Ovary (tissue), 9 donors: ENCODE measurements around the gene NUPR1. TPM values are rescaled to one million over a fixed set of nuclear protein-coding genes. Genes with fewer than 3 reads are reported as not detected.
"Not testable (repeated sequence)": the region's sequence is repeated elsewhere in the genome, so short reads cannot be mapped to it uniquely, and the experiment has no call there.

ENCODE experiments used
- DNase-seq, 5 donors: peaks; one replicate each; pipeline ENCODE4 v3.0.0-alpha.2; 2019 to 2020
- H3K27ac ChIP-seq, 2 donors: fragments of 200-600 bp; one replicate each; pipeline versions ENCODE4 v1.5.1 to v1.8.0; 2019 to 2022
- H3K27me3 ChIP-seq: fragments of 200-600 bp; one replicate; pipeline ENCODE4 v1.8.0; 2022
- H3K36me3 ChIP-seq: fragments of 200-600 bp; sonication (generic); one replicate; pipeline ENCODE4 v1.5.1; 2019
- H3K4me1 ChIP-seq: one replicate; pipeline ENCODE4 v1.8.1; 2013; ENCODE audit warnings: mild to moderate bottlenecking, moderate library complexity; ENCODE audit not compliant: insufficient read depth
- H3K4me3 ChIP-seq: fragments of 200-600 bp; sonication (generic); one replicate; pipeline ENCODE4 v1.5.1; 2017
- H3K9me3 ChIP-seq, 2 donors: fragments of 200-600 bp in 1 of 2; sonication (generic) in 1 of 2; one replicate each; pipeline versions ENCODE4 v1.5.1 to v1.8.1; 2013 to 2019; ENCODE audit warnings: mild to moderate bottlenecking in 1 of 2, moderate library complexity in 1 of 2
- CTCF ChIP-seq, 3 donors: fragments of 450-650 bp in 2 of 3; fragments of 200-600 bp in 1 of 3; IDR thresholded peaks; one replicate each; pipeline versions ENCODE4 v1.5.1 to v1.8.0; 2016 to 2022; ENCODE audit warnings: antibody characterized with exemption in 3 of 3, mild to moderate bottlenecking in 1 of 3
- EP300 ChIP-seq: sonication (generic); formaldehyde crosslinking; IDR thresholded peaks from one replicate; pipeline ENCODE4 v1.6.1; 2017; ENCODE audit warnings: antibody characterized with exemption
- POLR2A ChIP-seq: fragments of 450-650 bp; IDR thresholded peaks from one replicate; pipeline ENCODE4 v1.6.1; 2017; ENCODE audit warnings: antibody characterized with exemption, mild to moderate bottlenecking, moderate library complexity
- WGBS, 3 donors: extraction: QIAGEN DNeasy Blood & Tissue Kit in 1 of 3; methylation state at CpG; one replicate each; pipeline versions ENCODE4 v1.1.5 to v1.1.7; 2013 to 2017; 5-methylcytosine and 5-hydroxymethylcytosine counted together
- intact Hi-C, 4 donors: fragments of 100-400 bp; cut with DNase I; formaldehyde crosslinking; loops; one replicate each; pipeline versions ENCODE4 v1.11.0 to v1.15.1; 2022 to 2023
- polyA plus RNA-seq, 2 donors: library from polyadenylated mRNA; stranded (reverse); fragments of 200-250 nt in 1 of 2; fragments of 350-450 nt in 1 of 2; fragmentation: Illumina TruSeq in 1 of 2; extraction: RNeasy Lipid Tissue Mini Kit (QIAGEN cat#74804) in 1 of 2; gene quantifications; one replicate each; pipeline ENCODE4 v1.2.3, GENCODE V29; 2013 to 2014
- total RNA-seq, 7 donors: library from RNA; depleted of rRNA in 2 of 7; stranded (reverse); fragments of >200 nt in 2 of 7; fragmentation: NEBNext Ultra II Directional in 3 of 7; extraction: Animal tissue kit (Norgen Biotek cat#: 25700) in 3 of 7; gene quantifications; one replicate each; pipeline versions ENCODE4 v1.1.0 to v1.2.4, GENCODE V29; 2016 to 2023
- donor health status: DM: no; HTN: no; CAD: no; lungs with moderate emphysema.
- donor health status: DM: no; HTN: no; CAD: no.
- donor health status: Bipolar disorder and iron deficiency.
- donor health status: DM: yes; HTN: yes; CAD: no.
- donor health status: DM: no; HTN: no; CAD: no.
- donor health status: DM: yes; HTN: yes; CAD: no.

Gene NUPR1
- total and polyA plus RNA-seq, 9 donors, result 25.5 to 366 (median 129) TPM

GRCh38 chr16:28491970-28492474, 46.8 kb downstream of the NUPR1 start, which contains the start of gene CLN3:
Gene CLN3 (minus strand): TSS chr16:28492074. CDS start chr16:28491759, 315 bp downstream.
- H3K27me3 ChIP-seq, result no peaks in the 10 kb centered on the region
- H3K4me3 ChIP-seq, result peak within 1 kb of the TSS; percentile 99
- no peaks in the 10 kb centered on the region for H3K9me3 ChIP-seq
- no peaks in the 10 kb centered on the region for H3K36me3 ChIP-seq
- H3K27ac ChIP-seq, result peak within 1 kb of the TSS; percentile 45 to 87
- DNase-seq, result peak; percentile 89 to 92 (median 91)
- intact Hi-C loops, result loop anchor here in 3 of 4 donors (5.0 to 10.0 kb wide), 2 partner anchors 45 to 53 kb away; partner anchors contain the start of gene NUPR1 (in 1 of the 3)
- TF ChIP-seq CTCF (IDR thresholded peaks at IDR 0.05), result no peak
- TF ChIP-seq POLR2A, result no peak
- TF ChIP-seq EP300, result no peak
- H3K4me1 ChIP-seq, result peaks cover 2% of the 10 kb centered on the region
- 0 to 2% (median 1%) methylated on average over 21 of the region's 21 CpGs for WGBS, 3 donors

- Histone ChIP-seq H3K4me1 (peaks cover 2% of the 10 kb centered on the region), H3K27ac (peak overlapping the region; percentile 45 to 87), H3K36me3 (no peaks in the 10 kb centered on the region), H3K27me3 (no peaks in the 10 kb centered on the region), H3K9me3 (no peaks in the 10 kb centered on the region), H3K4me3 (peak overlapping the region; percentile 99)
- TF ChIP-seq POLR2A (no peak), CTCF (IDR thresholded peaks at IDR 0.05) (peak in 2 of 3 donors; percentile 18 to 20)
- intact Hi-C loops, result loop anchor here in 3 of 4 donors (5.0 to 10.0 kb wide), 2 partner anchors 46 to 53 kb away; partner anchors contain the start of gene NUPR1 (in 1 of the 3)
- DNase-seq, result peak; percentile 39 to 69 (median 68)
- 0 to 1% (median 1%) methylated on average over 42 of the region's 42 CpGs for WGBS, 3 donors
Measured at GRCh38 chr16:28491230-28491969, 47.4 kb downstream of the NUPR1 start.

GRCh38 chr16:28486266-28486665, 52.5 kb downstream of the NUPR1 start:
- intact Hi-C loops, result no loop called here
- DNase-seq, result no peak
- H3K36me3 ChIP-seq, result no peaks in the 10 kb centered on the region

GRCh38 chr16:28483361-28483760, 55.4 kb downstream of the NUPR1 start:
- intact Hi-C loops, H3K4me3 ChIP-seq, H3K27me3 ChIP-seq, H3K4me1 ChIP-seq, H3K9me3 ChIP-seq, H3K27ac ChIP-seq, H3K36me3 ChIP-seq: not testable (repeated sequence)
- WGBS, 3 donors, result 92 to 94% (median 94%) methylated on average over 5 of the region's 5 CpGs
- DNase-seq, result peak in 1 of 5 donors; percentile 3

More at GRCh38 chr16:28486266-28486665, 52.5 kb downstream of the NUPR1 start:
- 93 to 97% (median 96%) methylated on average over 5 of the region's 5 CpGs for WGBS, 3 donors
- no peaks in the 10 kb centered on the region for H3K27me3 ChIP-seq
- H3K4me3 ChIP-seq, result no peak overlapping the region
- TF ChIP-seq EP300, result no peak
- no peak overlapping the region for H3K27ac ChIP-seq
- H3K9me3 ChIP-seq, result no peaks in the 10 kb centered on the region
- peaks cover 2% of the 10 kb centered on the region for H3K4me1 ChIP-seq

Other genes with a start within 250 kb of the NUPR1 start
- gene SBK1, start 246.4 kb downstream of the NUPR1 start, total RNA-seq, result 1 to 10 TPM in 2 of 7 donors, under 1 TPM in 5; 0.37 to 1.5 (median 0.80) TPM
- under 1 TPM; 0.32 to 0.79 TPM for gene SBK1, start 246.4 kb downstream of the NUPR1 start, polyA plus RNA-seq
- gene NPIPB6, start 175.5 kb downstream of the NUPR1 start, total RNA-seq, result 1 to 10 TPM in 6 of 7 donors, under 1 TPM in 1; 0.57 to 6.7 (median 3.3) TPM
- under 1 TPM; 0.58 to 0.92 TPM for gene NPIPB6, start 175.5 kb downstream of the NUPR1 start, polyA plus RNA-seq
- gene EIF3CL, start 135.1 kb downstream of the NUPR1 start, total RNA-seq, result 100 to 1,000 TPM in 2 of 7 donors, 10 to 100 TPM in 4, 1 to 10 TPM in 1; 6.1 to 230 (median 63.9) TPM
- gene EIF3CL, start 135.1 kb downstream of the NUPR1 start, polyA plus RNA-seq, result 10 to 100 TPM; 65.1 to 72.2 TPM
- under 1 TPM in 1 of 7 donors, not detected in 6; 0.35 TPM for gene NPIPB7, start 66.6 kb downstream of the NUPR1 start, total RNA-seq
- gene NPIPB7, start 66.6 kb downstream of the NUPR1 start, polyA plus RNA-seq, result under 1 TPM; 0.23 to 0.29 TPM
- gene CLN3, start 46.9 kb downstream of the NUPR1 start, total RNA-seq, result 10 to 100 TPM; 17.8 to 30.9 (median 22.4) TPM
- 10 to 100 TPM; 15.9 to 32.1 TPM for gene CLN3, start 46.9 kb downstream of the NUPR1 start, polyA plus RNA-seq
- gene APOBR, start 44.3 kb downstream of the NUPR1 start, total RNA-seq, result 1 to 10 TPM in 1 of 7 donors, under 1 TPM in 6; 0.18 to 1.4 (median 0.48) TPM
- gene APOBR, start 44.3 kb downstream of the NUPR1 start, polyA plus RNA-seq, result under 1 TPM; 0.18 to 0.65 TPM
- gene IL27, start 32.1 kb downstream of the NUPR1 start, total RNA-seq, result not detected
- not detected for gene IL27, start 32.1 kb downstream of the NUPR1 start, polyA plus RNA-seq
- gene SGF29, start 14.9 kb upstream of the NUPR1 start, total RNA-seq, result 10 to 100 TPM; 30.6 to 59.8 (median 42.5) TPM
- 10 to 100 TPM; 28.5 to 54.0 TPM for gene SGF29, start 14.9 kb upstream of the NUPR1 start, polyA plus RNA-seq
- 1 to 10 TPM in 2 of 7 donors, under 1 TPM in 5; 0.20 to 1.6 (median 0.78) TPM for gene SULT1A2, start 58.1 kb upstream of the NUPR1 start, total RNA-seq
- 1 to 10 TPM in 1 of 2 donors, under 1 TPM in 1; 0.13 to 1.2 TPM for gene SULT1A2, start 58.1 kb upstream of the NUPR1 start, polyA plus RNA-seq
- gene SULT1A1, start 71.1 kb upstream of the NUPR1 start, total RNA-seq, result 10 to 100 TPM in 5 of 7 donors, 1 to 10 TPM in 2; 5.4 to 22.3 (median 10.3) TPM
- gene SULT1A1, start 71.1 kb upstream of the NUPR1 start, polyA plus RNA-seq, result 10 to 100 TPM; 11.3 to 54.6 TPM
- gene NPIPB8, start 99.1 kb upstream of the NUPR1 start, total RNA-seq, result 1 to 10 TPM in 2 of 7 donors, under 1 TPM in 3, not detected in 2; 0.28 to 2.7 (median 0.93) TPM
- gene NPIPB8, start 99.1 kb upstream of the NUPR1 start, polyA plus RNA-seq, result not detected
- gene EIF3C, start 172.5 kb upstream of the NUPR1 start, total RNA-seq, result 100 to 1,000 TPM; 163 to 760 (median 544) TPM
- gene EIF3C, start 172.5 kb upstream of the NUPR1 start, polyA plus RNA-seq, result 1,000 to 10,000 TPM in 1 of 2 donors, 100 to 1,000 TPM in 1; 357 to 1,101 TPM
- 1 to 10 TPM in 6 of 7 donors, under 1 TPM in 1; 0.75 to 3.4 (median 2.8) TPM for gene NPIPB9, start 212.8 kb upstream of the NUPR1 start, total RNA-seq
- gene NPIPB9, start 212.8 kb upstream of the NUPR1 start, polyA plus RNA-seq, result 1 to 10 TPM in 1 of 2 donors, under 1 TPM in 1; 0.63 to 1.9 TPM